ACC112 (cell line): ENCODE results near the gene MCTP1.

Experiments used
- H2AFZ ChIP-seq: fragments of 200-600 bp; sonication (generic); one replicate; pipeline ENCODE4 v1.6.0; 2017; ENCODE audit warnings: antibody characterized with exemption, low read length; ENCODE audit not compliant: unreplicated experiment
- H3K27ac ChIP-seq: fragments of 200-600 bp; sonication (generic); 2 replicates; pipeline ENCODE4 v1.5.1; 2014; ENCODE audit warnings: low read depth, mild to moderate bottlenecking, antibody characterized with exemption, low read length, moderate library complexity
- H3K27me3 ChIP-seq: fragments of 200-600 bp; sonication (generic); 2 replicates; pipeline ENCODE4 v1.6.1; 2014; ENCODE audit warnings: mild to moderate bottlenecking, antibody characterized with exemption, low read length, moderate library complexity, mixed read lengths; ENCODE audit not compliant: insufficient read depth
- H3K36me3 ChIP-seq: fragments of 200-600 bp; sonication (generic); 2 replicates; pipeline ENCODE4 v1.6.1; 2016; ENCODE audit warnings: mild to moderate bottlenecking, antibody characterized with exemption, low read length, moderate library complexity, mixed read lengths; ENCODE audit not compliant: insufficient read depth
- H3K4me1 ChIP-seq: fragments of 200-600 bp; sonication (generic); one replicate; pipeline ENCODE4 v1.6.1; 2016; ENCODE audit warnings: low read length, mixed read lengths; ENCODE audit not compliant: insufficient read depth, unreplicated experiment, control insufficient read depth
- H3K4me3 ChIP-seq: fragments of 200-600 bp; sonication (generic); 2 replicates; pipeline ENCODE4 v1.5.1; 2014; ENCODE audit warnings: mild to moderate bottlenecking, low read depth, low read length
- H3K79me2 ChIP-seq: fragments of 200-600 bp; sonication (generic); one replicate; pipeline ENCODE4 v1.6.0; 2016; ENCODE audit warnings: low read length; ENCODE audit not compliant: control insufficient read depth, unreplicated experiment, insufficient read depth

Gene MCTP1

GRCh38 chr5:95081982-95082381 lies 202.9 kb downstream of the MCTP1 start:
- no peaks in the 10 kb centered on the region for H3K36me3 ChIP-seq
- H3K4me3 ChIP-seq, result peak overlapping the region; percentile 86
- peaks cover 22% of the 10 kb centered on the region for H3K4me1 ChIP-seq
- H2AFZ ChIP-seq, result no peak overlapping the region
- H3K79me2 ChIP-seq, result peaks cover 30% of the 10 kb centered on the region
- H3K27ac ChIP-seq, result peak overlapping the region; percentile 83
- H3K27me3 ChIP-seq, result no peaks in the 10 kb centered on the region

- Histone ChIP-seq H3K4me1 (peaks cover 26% of the 10 kb centered on the region), H2AFZ (no peak overlapping the region), H3K36me3 (no peaks in the 10 kb centered on the region), H3K4me3 (peak overlapping the region; percentile 86), H3K27ac (peak overlapping the region; percentile 83), H3K27me3 (no peaks in the 10 kb centered on the region), H3K79me2 (peaks cover 34% of the 10 kb centered on the region)
Measured at GRCh38 chr5:95081500-95081960, 203.4 kb downstream of the MCTP1 start.

GRCh38 chr5:95080441-95080840 lies 204.5 kb downstream of the MCTP1 start:
- H3K79me2 ChIP-seq, result peaks cover 44% of the 10 kb centered on the region
- H3K4me1 ChIP-seq, result peaks cover 29% of the 10 kb centered on the region
- no peak overlapping the region for H2AFZ ChIP-seq
- no peaks in the 10 kb centered on the region for H3K27me3 ChIP-seq
- H3K4me3 ChIP-seq, result peak overlapping the region; percentile 86
- H3K27ac ChIP-seq, result peak overlapping the region; percentile 83
- H3K36me3 ChIP-seq, result no peaks in the 10 kb centered on the region

GRCh38 chr5:95080030-95080429 lies 204.9 kb downstream of the MCTP1 start:
- peak overlapping the region; percentile 83; the same call in 1 of the 2 replicates for H3K27ac ChIP-seq
- no peak overlapping the region for H2AFZ ChIP-seq
- H3K4me3 ChIP-seq, result peak overlapping the region; percentile 86
- H3K27me3 ChIP-seq, result no peaks in the 10 kb centered on the region
- peaks cover 29% of the 10 kb centered on the region for H3K4me1 ChIP-seq
- no peaks in the 10 kb centered on the region for H3K36me3 ChIP-seq
- H3K79me2 ChIP-seq, result peaks cover 46% of the 10 kb centered on the region

- Histone ChIP-seq H3K27ac (no peak overlapping the region), H3K4me1 (peaks cover 23% of the 10 kb centered on the region)
Measured at GRCh38 chr5:95078868-95079267, 206.0 kb downstream of the MCTP1 start.

GRCh38 chr5:95076395-95077185 lies 208.3 kb downstream of the MCTP1 start:
- Histone ChIP-seq H3K79me2 (peaks cover 63% of the 10 kb centered on the region), H3K4me3 (no peak overlapping the region), H3K27me3 (no peaks in the 10 kb centered on the region), H3K27ac (no peak overlapping the region), H3K4me1 (peaks cover 17% of the 10 kb centered on the region), H2AFZ (no peak overlapping the region), H3K36me3 (0 out of 2 replicates have a peak, but pooled peaks cover 5% of the 10 kb centered on the region)

More at GRCh38 chr5:95078868-95079267, 206.0 kb downstream of the MCTP1 start:
- H3K79me2 ChIP-seq, result peaks cover 57% of the 10 kb centered on the region
- H3K4me3 ChIP-seq, result peak overlapping the region; percentile 86
- no peak overlapping the region for H2AFZ ChIP-seq
- no peaks in the 10 kb centered on the region for H3K27me3 ChIP-seq
- 0 out of 2 replicates have a peak, but pooled peaks cover 4% of the 10 kb centered on the region for H3K36me3 ChIP-seq

- H3K79me2 ChIP-seq, result peaks cover 68% of the 10 kb centered on the region
- 0 out of 2 replicates have a peak, but pooled peaks cover 6% of the 10 kb centered on the region for H3K36me3 ChIP-seq
- H3K27me3 ChIP-seq, result no peaks in the 10 kb centered on the region
- H2AFZ ChIP-seq, result no peak overlapping the region
- H3K4me3 ChIP-seq, result no peak overlapping the region
- peaks cover 20% of the 10 kb centered on the region for H3K4me1 ChIP-seq
- no peak overlapping the region for H3K27ac ChIP-seq
Measured at GRCh38 chr5:95075111-95075510, 209.8 kb downstream of the MCTP1 start.

- no peaks in the 10 kb centered on the region for H3K27me3 ChIP-seq
- H3K4me1 ChIP-seq, result peaks cover 13% of the 10 kb centered on the region
- no peak overlapping the region for H3K4me3 ChIP-seq
- H2AFZ ChIP-seq, result no peak overlapping the region
- H3K27ac ChIP-seq, result no peak overlapping the region
- H3K36me3 ChIP-seq, result 0 out of 2 replicates have a peak, but pooled peaks cover 6% of the 10 kb centered on the region
- peaks cover 47% of the 10 kb centered on the region for H3K79me2 ChIP-seq
Measured at GRCh38 chr5:95072281-95072680, 212.6 kb downstream of the MCTP1 start.

GRCh38 chr5:95070866-95071265 lies 214.0 kb downstream of the MCTP1 start:
- peaks cover 3% of the 10 kb centered on the region for H3K4me1 ChIP-seq
- peaks cover 36% of the 10 kb centered on the region for H3K79me2 ChIP-seq
- peaks cover 6% of the 10 kb centered on the region; the same call in 1 of the 2 replicates for H3K36me3 ChIP-seq
- H3K27ac ChIP-seq, result no peak overlapping the region
- no peak overlapping the region for H2AFZ ChIP-seq
- H3K4me3 ChIP-seq, result no peak overlapping the region
- no peaks in the 10 kb centered on the region for H3K27me3 ChIP-seq

- H3K27me3 ChIP-seq, result no peaks in the 10 kb centered on the region
- peaks cover 3% of the 10 kb centered on the region for H3K4me1 ChIP-seq
- H3K27ac ChIP-seq, result no peak overlapping the region
- H3K36me3 ChIP-seq, result peaks cover 6% of the 10 kb centered on the region; the same call in 1 of the 2 replicates
- H3K79me2 ChIP-seq, result peaks cover 32% of the 10 kb centered on the region
- H3K4me3 ChIP-seq, result no peak overlapping the region
- no peak overlapping the region for H2AFZ ChIP-seq
Measured at GRCh38 chr5:95070453-95070852, 214.4 kb downstream of the MCTP1 start.

GRCh38 chr5:95069948-95070347 lies 214.9 kb downstream of the MCTP1 start:
- H3K4me1 ChIP-seq, result peaks cover 3% of the 10 kb centered on the region
- H3K4me3 ChIP-seq, result no peak overlapping the region
- H3K27me3 ChIP-seq, result no peaks in the 10 kb centered on the region
- no peak overlapping the region for H3K27ac ChIP-seq
- peaks cover 29% of the 10 kb centered on the region for H3K79me2 ChIP-seq
- no peak overlapping the region for H2AFZ ChIP-seq
- peaks cover 6% of the 10 kb centered on the region; the same call in 1 of the 2 replicates for H3K36me3 ChIP-seq
